K562 (cell line): ENCODE measurements around the gene TMEM88. TPM values are rescaled to one million over a fixed set of nuclear protein-coding genes. Genes with fewer than 3 reads are reported as not detected.
A peak's percentile ranks its signal among the peaks of the same experiment; 100 is the strongest.

ENCODE experiments used
- CBFA2T2 ChIP-seq: fragments of 450-650 bp; conservative IDR thresholded peaks from 2 replicates; pipeline ENCODE4 v1.6.1; 2017; ENCODE audit warnings: mild to moderate bottlenecking
- EP300 ChIP-seq: IDR thresholded peaks from 2 replicates; pipeline ENCODE4 v1.6.1; 2012; ENCODE audit warnings: low read length, improper control_type of control experiment
- EWSR1 ChIP-seq: fragments of 450-650 bp; IDR thresholded peaks from 2 replicates; pipeline ENCODE4 v1.6.1; 2018; ENCODE audit warnings: borderline replicate concordance, mild to moderate bottlenecking, low read depth, moderate library complexity; ENCODE audit not compliant: partially characterized antibody
- FOS ChIP-seq: IDR thresholded peaks from 3 replicates; pipeline ENCODE4 v1.6.1; 2011; ENCODE audit not compliant: insufficient read length; ENCODE audit errors: extremely low read depth
- FOXK2 ChIP-seq, 2 experiments: fragments of 450-650 bp; IDR thresholded peaks in 1 of 2; conservative IDR thresholded peaks in 1 of 2; 2 replicates each; pipeline ENCODE4 v1.6.1; 2016; ENCODE audit warnings: low read depth in 2 of 2, mild to moderate bottlenecking in 1 of 2
- HMGN3 ChIP-seq: IDR thresholded peaks from 2 replicates; pipeline ENCODE4 v1.6.1; 2011; ENCODE audit warnings: borderline replicate concordance, low read depth, mild to moderate bottlenecking, mixed read lengths, low read length; ENCODE audit not compliant: insufficient read length; ENCODE audit errors: extremely low read depth
- MBD2 ChIP-seq: sonication (generic); IDR thresholded peaks from 2 replicates; pipeline ENCODE4 v1.6.1; 2016; ENCODE audit warnings: low read depth, borderline replicate concordance
- MYBL2 ChIP-seq, 2 experiments: fragments of 450-650 bp in 1 of 2; sonication (generic) in 1 of 2; formaldehyde crosslinking in 1 of 2; IDR thresholded peaks; 2 replicates each; pipeline versions ENCODE4 v1.6.1 to v1.8.1; 2017 to 2022; ENCODE audit warnings: borderline replicate concordance in 1 of 2, inconsistent platforms in 1 of 2, low read depth in 1 of 2, mild to moderate bottlenecking in 1 of 2, missing genetic modification reagents in 1 of 2, moderate library complexity in 1 of 2
- POLR2AphosphoS2 ChIP-seq: IDR thresholded peaks from 2 replicates; pipeline ENCODE4 v1.6.1; 2012; ENCODE audit warnings: low read length, improper control_type of control experiment
- SETDB1 ChIP-seq: IDR thresholded peaks from one replicate; pipeline ENCODE4 v1.6.1; 2012; ENCODE audit warnings: low read length, control low read depth, inconsistent platforms
- SOX6 ChIP-seq: fragments of 450-650 bp; IDR thresholded peaks from 2 replicates; pipeline ENCODE4 v1.6.1; 2014; ENCODE audit warnings: mild to moderate bottlenecking
- TBP ChIP-seq: optimal IDR thresholded peaks from 2 replicates; pipeline ENCODE3; 2011; ENCODE audit warnings: low read depth, low read length, improper control_type of control experiment
- TEAD1 ChIP-seq, 2 experiments: fragments of 450-650 bp in 1 of 2; sonication (generic) in 1 of 2; formaldehyde crosslinking; IDR thresholded peaks; 2 replicates each; pipeline versions ENCODE4 v1.4.0 to v1.8.0; 2020 to 2022; ENCODE audit warnings: mild to moderate bottlenecking in 2 of 2, missing genetic modification reagents in 1 of 2
- ZNF282 ChIP-seq: sonication (generic); formaldehyde crosslinking; IDR thresholded peaks from 2 replicates; pipeline ENCODE4 v1.8.1; 2023; ENCODE audit warnings: missing genetic modification reagents
- ZNF436 ChIP-seq: fragments of 250-450, 450-650 bp; sonication (Bioruptor Pico); formaldehyde crosslinking; IDR thresholded peaks from 2 replicates; pipeline ENCODE4 v1.7.0; 2020; ENCODE audit warnings: mild to moderate bottlenecking
- polyA plus RNA-seq, 8 experiments: library from polyadenylated mRNA; depleted of rRNA in 4 of 8; stranded (reverse) in 5 of 8; unstranded in 3 of 8; fragments of >200 nt; fragmentation: Nextera tagmentation in 2 of 8; fragmentation: Illumina TruSeq in 1 of 8; extraction: Ambion mirVana in 2 of 8; extraction: Trizol in 1 of 8; gene quantifications; 2 replicates each; pipeline versions ENCODE4 v1.2.1 to v1.2.3, GENCODE V29; 2011 to 2014; ENCODE audit warnings: inconsistent platforms in 1 of 8, missing spikeins in 1 of 8
- total RNA-seq, 7 experiments: library from RNA; depleted of rRNA in 6 of 7; stranded (reverse); fragments of >200 nt in 6 of 7; fragmentation: Illumina TruSeq in 2 of 7; extraction: Trizol in 2 of 7; gene quantifications; 2 replicates each; pipeline versions ENCODE4 v1.2.1 to v1.2.3, GENCODE V29; 2011 to 2021; ENCODE audit warnings: low replicate concordance in 1 of 7
- TF ChIP-seq, protein P1 (sequence below): IDR thresholded peaks from 3 replicates; pipeline ENCODE4 v1.6.1; 2011; ENCODE audit warnings: borderline replicate concordance, mild to moderate bottlenecking, moderate library complexity; ENCODE audit not compliant: insufficient read length; ENCODE audit errors: extremely low read depth
- TF ChIP-seq, protein P2 (sequence below), 2 experiments: fragments of 450-650 bp; IDR thresholded peaks; 2 replicates each; pipeline ENCODE4 v1.6.1; 2016
- TF ChIP-seq, protein P3 (sequence below): fragments of 450-650 bp; formaldehyde crosslinking; IDR thresholded peaks from 2 replicates; pipeline ENCODE4 v1.4.0; 2020; ENCODE audit warnings: mild to moderate bottlenecking, mixed read lengths
- TF ChIP-seq, protein P4 (sequence below), 2 experiments: IDR thresholded peaks; 2 replicates each; pipeline ENCODE4 v1.6.1; 2011; ENCODE audit warnings: borderline replicate concordance in 1 of 2, control low read depth in 1 of 2, low read depth in 1 of 2, low read length in 1 of 2, mild to moderate bottlenecking in 1 of 2, mixed read lengths in 1 of 2, moderate library complexity in 1 of 2; ENCODE audit not compliant: insufficient read depth in 1 of 2, insufficient read length in 1 of 2, poor library complexity in 1 of 2, severe bottlenecking in 1 of 2; ENCODE audit errors: extremely low read depth in 1 of 2

Gene TMEM88
- total and polyA plus RNA-seq, 9 of the 15 experiments (the other 6 are each of a cell fraction or from before 2014, with no cell fraction given) = 0.10 to 1.4 (median 0.36) TPM; not detected in 3

DNA sequence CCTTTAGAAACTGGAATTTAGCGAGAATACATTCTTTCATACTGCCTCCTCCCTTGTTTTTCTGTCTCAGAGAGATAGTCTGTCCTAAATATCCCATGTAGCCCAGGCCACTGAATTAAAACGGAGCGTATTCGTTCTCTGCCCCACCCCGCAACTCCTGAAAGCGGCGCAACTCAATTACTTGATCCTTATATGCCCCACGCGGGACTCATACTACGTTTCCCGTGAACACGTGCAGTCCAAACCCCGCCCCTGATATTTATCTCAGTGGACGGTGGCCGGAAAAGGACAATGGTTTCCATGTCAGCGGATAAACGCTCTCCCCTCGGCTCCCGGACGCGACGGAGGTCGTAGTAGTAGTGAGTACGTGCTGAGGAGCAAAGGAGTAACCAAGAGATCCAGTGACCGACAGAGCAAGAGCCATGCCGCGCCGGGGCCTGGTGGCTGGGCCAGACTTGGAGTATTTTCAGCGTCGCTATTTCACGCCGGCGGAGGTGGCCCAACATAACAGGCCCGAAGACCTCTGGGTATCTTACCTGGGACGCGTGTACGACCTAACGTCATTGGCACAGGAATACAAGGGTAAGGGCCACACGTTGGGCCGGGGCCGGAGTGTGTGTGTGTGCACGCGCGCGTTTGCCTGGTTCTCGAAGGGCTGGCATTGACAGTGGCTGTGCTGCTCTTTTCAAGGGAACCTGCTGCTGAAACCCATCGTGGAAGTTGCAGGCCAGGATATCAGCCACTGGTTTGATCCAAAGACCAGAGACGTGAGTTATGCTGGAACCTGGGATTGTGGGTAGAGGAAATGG lies 3.1 kb downstream of the TMEM88 start, which contains the start of gene CYB5D1 (continued):
- TF ChIP-seq POLR2AphosphoS2 = peak; percentile 66; the same call in 1 of the 2 replicates
- TF ChIP-seq SETDB1 = no peak
- no peak for TF ChIP-seq CBFA2T2
- no peak for TF ChIP-seq TEAD1 (CRISPR knock-in tag; IDR thresholded peaks at IDR 0.05)
- TF ChIP-seq EP300 = no peak
- no peak for TF ChIP-seq HMGN3
- TF ChIP-seq, protein P1, sequence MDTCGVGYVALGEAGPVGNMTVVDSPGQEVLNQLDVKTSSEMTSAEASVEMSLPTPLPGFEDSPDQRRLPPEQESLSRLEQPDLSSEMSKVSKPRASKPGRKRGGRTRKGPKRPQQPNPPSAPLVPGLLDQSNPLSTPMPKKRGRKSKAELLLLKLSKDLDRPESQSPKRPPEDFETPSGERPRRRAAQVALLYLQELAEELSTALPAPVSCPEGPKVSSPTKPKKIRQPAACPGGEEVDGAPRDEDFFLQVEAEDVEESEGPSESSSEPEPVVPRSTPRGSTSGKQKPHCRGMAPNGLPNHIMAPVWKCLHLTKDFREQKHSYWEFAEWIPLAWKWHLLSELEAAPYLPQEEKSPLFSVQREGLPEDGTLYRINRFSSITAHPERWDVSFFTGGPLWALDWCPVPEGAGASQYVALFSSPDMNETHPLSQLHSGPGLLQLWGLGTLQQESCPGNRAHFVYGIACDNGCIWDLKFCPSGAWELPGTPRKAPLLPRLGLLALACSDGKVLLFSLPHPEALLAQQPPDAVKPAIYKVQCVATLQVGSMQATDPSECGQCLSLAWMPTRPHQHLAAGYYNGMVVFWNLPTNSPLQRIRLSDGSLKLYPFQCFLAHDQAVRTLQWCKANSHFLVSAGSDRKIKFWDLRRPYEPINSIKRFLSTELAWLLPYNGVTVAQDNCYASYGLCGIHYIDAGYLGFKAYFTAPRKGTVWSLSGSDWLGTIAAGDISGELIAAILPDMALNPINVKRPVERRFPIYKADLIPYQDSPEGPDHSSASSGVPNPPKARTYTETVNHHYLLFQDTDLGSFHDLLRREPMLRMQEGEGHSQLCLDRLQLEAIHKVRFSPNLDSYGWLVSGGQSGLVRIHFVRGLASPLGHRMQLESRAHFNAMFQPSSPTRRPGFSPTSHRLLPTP = no peak
- TF ChIP-seq, protein P2, sequence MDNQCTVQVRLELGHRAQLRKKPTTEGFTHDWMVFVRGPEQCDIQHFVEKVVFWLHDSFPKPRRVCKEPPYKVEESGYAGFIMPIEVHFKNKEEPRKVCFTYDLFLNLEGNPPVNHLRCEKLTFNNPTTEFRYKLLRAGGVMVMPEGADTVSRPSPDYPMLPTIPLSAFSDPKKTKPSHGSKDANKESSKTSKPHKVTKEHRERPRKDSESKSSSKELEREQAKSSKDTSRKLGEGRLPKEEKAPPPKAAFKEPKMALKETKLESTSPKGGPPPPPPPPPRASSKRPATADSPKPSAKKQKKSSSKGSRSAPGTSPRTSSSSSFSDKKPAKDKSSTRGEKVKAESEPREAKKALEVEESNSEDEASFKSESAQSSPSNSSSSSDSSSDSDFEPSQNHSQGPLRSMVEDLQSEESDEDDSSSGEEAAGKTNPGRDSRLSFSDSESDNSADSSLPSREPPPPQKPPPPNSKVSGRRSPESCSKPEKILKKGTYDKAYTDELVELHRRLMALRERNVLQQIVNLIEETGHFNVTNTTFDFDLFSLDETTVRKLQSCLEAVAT (IDR thresholded peaks at IDR 0.05) = no peak
- TF ChIP-seq FOS = no peak
- TF ChIP-seq, protein P3, sequence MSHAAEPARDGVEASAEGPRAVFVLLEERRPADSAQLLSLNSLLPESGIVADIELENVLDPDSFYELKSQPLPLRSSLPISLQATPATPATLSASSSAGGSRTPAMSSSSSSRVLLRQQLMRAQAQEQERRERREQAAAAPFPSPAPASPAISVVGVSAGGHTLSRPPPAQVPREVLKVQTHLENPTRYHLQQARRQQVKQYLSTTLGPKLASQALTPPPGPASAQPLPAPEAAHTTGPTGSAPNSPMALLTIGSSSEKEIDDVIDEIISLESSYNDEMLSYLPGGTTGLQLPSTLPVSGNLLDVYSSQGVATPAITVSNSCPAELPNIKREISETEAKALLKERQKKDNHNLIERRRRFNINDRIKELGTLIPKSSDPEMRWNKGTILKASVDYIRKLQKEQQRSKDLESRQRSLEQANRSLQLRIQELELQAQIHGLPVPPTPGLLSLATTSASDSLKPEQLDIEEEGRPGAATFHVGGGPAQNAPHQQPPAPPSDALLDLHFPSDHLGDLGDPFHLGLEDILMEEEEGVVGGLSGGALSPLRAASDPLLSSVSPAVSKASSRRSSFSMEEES (CRISPR knock-in tag) = no peak
- no peak for TF ChIP-seq TBP
- no peak for TF ChIP-seq ZNF282 (CRISPR knock-in tag)
- TF ChIP-seq, protein P4, sequence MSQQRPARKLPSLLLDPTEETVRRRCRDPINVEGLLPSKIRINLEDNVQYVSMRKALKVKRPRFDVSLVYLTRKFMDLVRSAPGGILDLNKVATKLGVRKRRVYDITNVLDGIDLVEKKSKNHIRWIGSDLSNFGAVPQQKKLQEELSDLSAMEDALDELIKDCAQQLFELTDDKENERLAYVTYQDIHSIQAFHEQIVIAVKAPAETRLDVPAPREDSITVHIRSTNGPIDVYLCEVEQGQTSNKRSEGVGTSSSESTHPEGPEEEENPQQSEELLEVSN (IDR thresholded peaks at IDR 0.05; ENCODE audit: borderline replicate concordance in 1 of 2, extremely low read depth in 1 of 2, insufficient read depth in 1 of 2, insufficient read length in 1 of 2, low read depth in 1 of 2, low read length in 1 of 2, poor library complexity in 1 of 2, severe bottlenecking in 1 of 2) = peak; percentile 30 to 53
- TF ChIP-seq MBD2 = 0 out of 2 replicates have a peak, but pooled peaks have one; percentile 51
- no peak for TF ChIP-seq SOX6
- TF ChIP-seq FOXK2 (conservative IDR thresholded peaks at IDR 0.05 in 1 of 2, IDR thresholded peaks at IDR 0.05 in 1 of 2; ENCODE audit: low read depth in 2 of 2) = peak; percentile 51 to 68; a peak in 2 of 4 replicates
- no peak for TF ChIP-seq MYBL2 (IDR thresholded peaks at IDR 0.05; ENCODE audit: low read depth)
- no peak for TF ChIP-seq MYBL2 (CRISPR knock-in tag; IDR thresholded peaks at IDR 0.05; ENCODE audit: borderline replicate concordance)
- no peak for TF ChIP-seq EWSR1
- no peak for TF ChIP-seq ZNF436 (CRISPR knock-in tag)
